Left lung (tissue), 14 donors: ENCODE results near the gene PTPN22. TPM values are rescaled to one million over a fixed set of nuclear protein-coding genes. Genes with fewer than 3 reads are reported as not detected.

Source experiments
- ATAC-seq: fragments of 200-7000 bp; cut with Tn5 transposase; one replicate; pipeline ENCODE4 v1.9.1; 2020; ENCODE audit warnings: moderate library complexity
- DNase-seq, 4 donors: peaks; one replicate each; pipeline ENCODE4 v3.0.0-alpha.2; 2013 to 2020
- H3K27ac ChIP-seq, 2 donors: fragments of 200-600 bp; sonication (generic) in 1 of 2; one replicate each; pipeline versions ENCODE4 v1.5.0 to v1.8.0; 2020 to 2021
- H3K27me3 ChIP-seq, 2 donors: fragments of 200-600 bp; sonication (generic) in 1 of 2; one replicate each; pipeline versions ENCODE4 v1.5.0 to v1.8.0; 2020 to 2021
- H3K36me3 ChIP-seq, 2 donors: fragments of 200-600 bp; sonication (generic) in 1 of 2; one replicate each; pipeline versions ENCODE4 v1.5.0 to v1.8.0; 2020 to 2021
- H3K4me1 ChIP-seq, 2 donors: fragments of 200-600 bp; one replicate each; pipeline ENCODE4 v1.8.0; 2021
- H3K4me3 ChIP-seq, 2 donors: fragments of 200-600 bp; sonication (generic) in 1 of 2; one replicate each; pipeline versions ENCODE4 v1.5.0 to v1.8.0; 2020 to 2021; ENCODE audit warnings: mild to moderate bottlenecking in 1 of 2
- H3K9me3 ChIP-seq, 2 donors: fragments of 200-600 bp; sonication (generic) in 1 of 2; one replicate each; pipeline versions ENCODE4 v1.5.0 to v1.8.0; 2020 to 2021
- intact Hi-C, 2 donors: fragments of 100-400 bp; cut with DNase I; formaldehyde crosslinking; loops; one replicate each; pipeline versions ENCODE4 v1.11.2 to v1.14.2; 2022
- long read RNA-seq, 12 donors: library from polyadenylated mRNA in 2 of 12; unstranded in 2 of 12; transcript quantifications; one replicate each; pipeline ENCODE4 v2.0.0 and lab custom pipeline, GENCODE V29; 2019 to 2026
- polyA plus RNA-seq, 6 donors: library from polyadenylated mRNA; unstranded; fragments of 120-200 nt; gene quantifications; one replicate each; pipeline ENCODE4 v1.2.1, GENCODE V29; 2013; ENCODE audit not compliant: insufficient read length in 6 of 6
- total RNA-seq, 2 donors: library from RNA; stranded (reverse); fragmentation: NEBNext Ultra II Directional; extraction: Animal tissue kit (Norgen Biotek cat#: 25700); gene quantifications; one replicate each; pipeline ENCODE4 v1.2.1, GENCODE V29; 2021
- TF ChIP-seq, protein P1 (sequence below), 2 donors: fragments of 200-600 bp; sonication (generic) in 1 of 2; IDR thresholded peaks; one replicate each; pipeline versions ENCODE4 v1.5.0 to v1.8.0; 2021; ENCODE audit warnings: antibody characterized with exemption in 2 of 2
- donor health status: DM: no; HTN: yes; CAD: no.
- donor health status: DM: no; HTN: no; CAD: no.

PTPN22 gene
- 10 to 100 TPM in 1 of 2 donors, 1 to 10 TPM in 1; 5.6 to 10.0 TPM for total RNA-seq
- 1 to 10 TPM in 2 of 6 donors, under 1 TPM in 4; 0.62 to 1.0 (median 0.83) TPM for polyA plus RNA-seq
- long read RNA-seq, donor 1, result 0 reads
- long read RNA-seq, donor 2, result 0 reads
- long read RNA-seq, donor 3, result 0 reads
- long read RNA-seq, donor 4, partial matches to known transcripts, result 1 of 1 reads
- long read RNA-seq, donor 4, other reads (novel, unspliced or antisense), result 0 of 1 reads
- long read RNA-seq, donor 5, result 0 reads
- long read RNA-seq, donor 6, result 0 reads
- long read RNA-seq, donor 7, result 0 reads
- long read RNA-seq, donor 8, result 0 reads
- long read RNA-seq, donor 9, result 0 reads
- long read RNA-seq, donor 10, result 0 reads
- long read RNA-seq, donor 11, result 0 reads
- long read RNA-seq, donor 12, result 0 reads

DNA sequence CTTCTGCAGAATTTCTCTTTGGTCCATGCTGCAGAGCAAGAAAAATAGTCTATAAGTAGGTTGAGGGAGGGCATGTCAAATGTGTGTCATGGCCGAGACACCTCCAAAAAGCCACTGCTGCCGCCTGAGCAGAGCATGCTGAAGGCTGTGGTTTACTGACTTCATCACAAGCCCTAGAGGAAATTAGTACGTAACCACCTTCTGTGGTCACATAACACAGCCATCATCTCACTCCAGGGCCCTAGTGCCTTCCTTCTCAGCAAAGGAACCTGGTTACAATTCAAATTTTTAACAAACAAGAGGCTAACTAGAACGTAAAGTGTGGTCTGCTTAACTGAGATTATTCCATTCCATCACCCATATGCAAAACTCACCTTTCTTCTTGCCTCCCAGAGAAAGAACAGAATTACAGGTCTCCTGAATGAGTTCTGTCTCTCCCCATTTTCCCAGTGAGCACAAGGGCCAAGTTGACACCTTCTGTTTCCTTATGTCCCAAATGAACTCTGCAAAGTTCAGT, at the start of gene PTPN22:
TSS of gene PTPN22 (minus strand) at position 116 of the 517 bp plus-strand sequence.
- Histone ChIP-seq H3K27me3 (no peaks in the 10 kb centered on the region), H3K4me1 (peaks cover 0 to 63% of the 10 kb centered on the region in 2 donors), H3K27ac (peak within 1 kb of the TSS; percentile 63 to 94), H3K9me3 (no peaks in the 10 kb centered on the region), H3K36me3 (no peaks in the 10 kb centered on the region), H3K4me3 (peak within 1 kb of the TSS in 1 of 2 donors; percentile 35)
- intact Hi-C loops, result no loop called here
- ATAC-seq (peak; percentile 91), DNase-seq (peak in 3 of 4 donors; percentile 6 to 85 (median 71))
- TF ChIP-seq, protein P1, sequence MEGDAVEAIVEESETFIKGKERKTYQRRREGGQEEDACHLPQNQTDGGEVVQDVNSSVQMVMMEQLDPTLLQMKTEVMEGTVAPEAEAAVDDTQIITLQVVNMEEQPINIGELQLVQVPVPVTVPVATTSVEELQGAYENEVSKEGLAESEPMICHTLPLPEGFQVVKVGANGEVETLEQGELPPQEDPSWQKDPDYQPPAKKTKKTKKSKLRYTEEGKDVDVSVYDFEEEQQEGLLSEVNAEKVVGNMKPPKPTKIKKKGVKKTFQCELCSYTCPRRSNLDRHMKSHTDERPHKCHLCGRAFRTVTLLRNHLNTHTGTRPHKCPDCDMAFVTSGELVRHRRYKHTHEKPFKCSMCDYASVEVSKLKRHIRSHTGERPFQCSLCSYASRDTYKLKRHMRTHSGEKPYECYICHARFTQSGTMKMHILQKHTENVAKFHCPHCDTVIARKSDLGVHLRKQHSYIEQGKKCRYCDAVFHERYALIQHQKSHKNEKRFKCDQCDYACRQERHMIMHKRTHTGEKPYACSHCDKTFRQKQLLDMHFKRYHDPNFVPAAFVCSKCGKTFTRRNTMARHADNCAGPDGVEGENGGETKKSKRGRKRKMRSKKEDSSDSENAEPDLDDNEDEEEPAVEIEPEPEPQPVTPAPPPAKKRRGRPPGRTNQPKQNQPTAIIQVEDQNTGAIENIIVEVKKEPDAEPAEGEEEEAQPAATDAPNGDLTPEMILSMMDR (IDR thresholded peaks at IDR 0.05), result no peak

DNA sequence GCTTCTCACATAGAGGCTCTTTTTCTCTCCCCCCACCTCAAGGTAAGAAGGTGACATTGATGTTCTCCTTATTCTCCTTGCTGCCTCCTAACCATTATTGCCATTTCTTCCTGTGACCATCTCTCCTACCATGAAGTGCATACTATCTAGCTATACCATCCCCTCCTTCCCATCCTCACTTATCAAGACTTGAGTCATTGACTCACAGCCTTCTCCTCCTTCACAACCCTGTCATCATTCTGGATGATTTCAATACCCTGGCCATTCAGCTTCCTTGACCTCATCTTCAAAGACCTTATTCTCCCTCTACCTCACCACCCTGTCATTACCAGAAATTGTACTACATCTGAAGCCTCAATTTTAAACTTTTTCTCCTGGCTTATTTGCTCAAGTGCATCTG, 46.7 kb upstream of the PTPN22 start:
- TF ChIP-seq, protein P1 (IDR thresholded peaks at IDR 0.05), result no peak
- Histone ChIP-seq H3K4me1 (no peaks in the 10 kb centered on the region), H3K27ac (no peak overlapping the region), H3K36me3 (no peaks in the 10 kb centered on the region), H3K9me3 (no peaks in the 10 kb centered on the region), H3K4me3 (no peak overlapping the region), H3K27me3 (no peaks in the 10 kb centered on the region)
- DNase-seq (no peak), ATAC-seq (no peak)
- intact Hi-C loops, result no loop called here

DNA sequence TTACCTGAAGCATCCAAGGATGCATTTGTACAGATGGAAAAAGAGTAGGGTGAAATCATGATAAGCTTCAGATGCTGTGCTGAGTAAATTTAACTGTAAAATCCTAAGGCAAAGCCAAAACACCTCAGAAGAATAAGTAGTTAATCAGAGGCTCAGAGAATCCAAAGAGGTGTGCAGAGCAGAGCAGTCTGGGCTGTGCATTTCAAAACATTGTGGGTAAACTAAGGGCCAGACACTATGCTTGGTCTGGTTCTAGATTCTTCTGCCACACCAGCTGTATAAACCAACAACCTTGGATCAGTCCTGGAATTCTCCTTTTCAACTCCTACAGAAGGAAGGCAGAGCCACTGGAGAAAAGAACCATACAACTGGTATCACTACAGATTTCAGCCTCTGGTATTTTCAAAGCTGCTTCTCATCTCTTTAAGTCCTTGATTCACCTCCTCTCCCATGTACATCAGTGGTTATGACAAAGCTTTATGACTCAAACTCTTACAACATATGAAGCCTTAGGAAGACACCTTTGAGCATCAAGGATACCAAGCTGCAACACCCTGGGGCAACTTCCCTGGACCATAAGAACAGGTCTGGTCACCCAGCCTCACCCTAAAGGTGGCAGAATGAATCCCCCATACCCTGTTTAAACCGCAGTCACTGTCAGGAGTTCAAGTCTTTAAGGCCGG, 46.0 kb upstream of the PTPN22 start:
- Histone ChIP-seq H3K27me3 (no peaks in the 10 kb centered on the region), H3K27ac (no peak overlapping the region), H3K4me1 (peaks cover 0 to 6% of the 10 kb centered on the region in 2 donors), H3K9me3 (no peaks in the 10 kb centered on the region), H3K36me3 (peaks cover 0 to 3% of the 10 kb centered on the region in 2 donors), H3K4me3 (no peak overlapping the region)
- ATAC-seq (no peak), DNase-seq (no peak)
- intact Hi-C loops, result no loop called here
- TF ChIP-seq, protein P1 (IDR thresholded peaks at IDR 0.05), result no peak

DNA sequence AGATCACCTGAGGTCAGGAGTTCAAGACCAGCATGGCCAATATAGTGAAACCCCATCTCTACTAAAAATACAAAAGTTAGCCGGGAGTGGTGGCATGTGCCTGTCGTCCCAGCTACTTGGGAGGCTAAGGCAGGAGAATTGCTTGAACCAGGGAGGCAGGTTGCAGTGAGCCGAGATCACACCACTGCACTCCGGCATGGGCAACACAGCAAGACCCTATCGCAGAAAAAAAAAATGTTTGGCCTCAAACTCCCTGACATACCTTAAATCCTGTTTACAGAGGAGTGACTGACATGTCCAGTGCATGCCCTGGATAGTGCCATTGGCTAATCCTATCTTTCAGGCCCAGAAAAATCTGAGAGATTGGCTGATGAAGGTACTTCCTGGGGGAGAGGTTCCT, 45.5 kb upstream of the PTPN22 start:
- Histone ChIP-seq H3K36me3 (peaks cover 0 to 9% of the 10 kb centered on the region in 2 donors), H3K27me3 (no peaks in the 10 kb centered on the region), H3K9me3 (no peaks in the 10 kb centered on the region), H3K4me3 (no peak overlapping the region), H3K27ac (no peak overlapping the region), H3K4me1 (peaks cover 0 to 11% of the 10 kb centered on the region in 2 donors)
- DNase-seq, result no peak
- intact Hi-C loops, result no loop called here
- TF ChIP-seq, protein P1 (IDR thresholded peaks at IDR 0.05), result no peak
- ATAC-seq, result no peak
